Activated naive CD4-positive, alpha-beta T cell treated with anti-CD3 and anti-CD28 coated beads for 36 hours (primary cell): ENCODE data around the gene CD302. TPM values are rescaled to one million over a fixed set of nuclear protein-coding genes. Genes with fewer than 3 reads are reported as not detected.

Source experiments
- CTCF ChIA-PET: fragments of 350-600 bp; sonication (Branson Sonifier 250); formaldehyde crosslinking; loops from one replicate; lab custom pipeline; 2021; ENCODE audit warnings: antibody characterized with exemption; lab: Charles Lee
- DNase-seq: peaks from one replicate; pipeline ENCODE4 v3.0.0-alpha.2; 2020
- H3K27ac Mint-ChIP-seq: one replicate; pipeline ENCODE4 v1.8.0; 2021; ENCODE audit warnings: mild to moderate bottlenecking, mixed read lengths
- H3K27me3 Mint-ChIP-seq: one replicate; pipeline ENCODE4 v1.8.0; 2021; ENCODE audit warnings: low read depth, mixed read lengths
- H3K36me3 Mint-ChIP-seq: one replicate; pipeline ENCODE4 v1.8.0; 2021; ENCODE audit warnings: low read depth, mixed read lengths
- H3K4me1 Mint-ChIP-seq: one replicate; pipeline ENCODE4 v1.8.0; 2021; ENCODE audit warnings: low read depth, mixed read lengths
- H3K4me3 Mint-ChIP-seq: one replicate; pipeline ENCODE4 v1.8.0; 2021; ENCODE audit warnings: mild to moderate bottlenecking, moderate library complexity, mixed read lengths
- H3K9me3 Mint-ChIP-seq: one replicate; pipeline ENCODE4 v1.8.0; 2021; ENCODE audit warnings: mixed read lengths
- intact Hi-C: fragments of 100-400 bp; cut with micrococcal nuclease; formaldehyde crosslinking; loops from one replicate; pipeline ENCODE4 v1.15.1; 2023
- total RNA-seq, 2 experiments: library from RNA; stranded (reverse); gene quantifications; one replicate each; pipeline ENCODE4 v1.2.3, GENCODE V29; 2021

The CD302 gene
- total RNA-seq, 2 experiments from 2014 or later, result 0.35 to 0.48 TPM

- no peaks in the 10 kb centered on the region for H3K27me3 Mint-ChIP-seq
- no peaks in the 10 kb centered on the region for H3K9me3 Mint-ChIP-seq
- H3K4me3 Mint-ChIP-seq, result no peak overlapping the region
- peaks cover 3% of the 10 kb centered on the region for H3K4me1 Mint-ChIP-seq
- no peak for DNase-seq
- H3K27ac Mint-ChIP-seq, result no peak overlapping the region
- CTCF ChIA-PET, result interaction anchor here (0.7 to 1.7 kb wide), 3 partner anchors 49 to 131 kb away, joined by 3 read pairs; no protein-coding TSS in a partner anchor
- intact Hi-C loops, result loop anchor here (5.0 kb wide), 3 partner anchors 159 to 921 kb away; no protein-coding TSS in a partner anchor
- H3K36me3 Mint-ChIP-seq, result peaks cover 41% of the 10 kb centered on the region
Observed at GRCh38 chr2:159808032-159808425, 10.0 kb upstream of the CD302 start.

GRCh38 chr2:159807183-159808031, 9.4 kb upstream of the CD302 start:
- intact Hi-C loops, result loop anchor here (2.0 to 5.0 kb wide), 5 partner anchors 160 to 920 kb away; no protein-coding TSS in a partner anchor
- Mint-ChIP-seq H3K4me1 (peaks cover 6% of the 10 kb centered on the region), H3K36me3 (peaks cover 36% of the 10 kb centered on the region), H3K9me3 (no peaks in the 10 kb centered on the region), H3K27ac (no peak overlapping the region), H3K27me3 (no peaks in the 10 kb centered on the region), H3K4me3 (no peak overlapping the region)
- DNase-seq, result peak; percentile 43
- CTCF ChIA-PET, result interaction anchor here (1.2 to 1.7 kb wide), 2 partner anchors 48 to 132 kb away, joined by 3 read pairs; no protein-coding TSS in a partner anchor

GRCh38 chr2:159804941-159805340, 6.9 kb upstream of the CD302 start:
- Mint-ChIP-seq H3K4me1 (peaks cover 8% of the 10 kb centered on the region), H3K4me3 (no peak overlapping the region), H3K36me3 (peaks cover 27% of the 10 kb centered on the region), H3K9me3 (no peaks in the 10 kb centered on the region), H3K27me3 (no peaks in the 10 kb centered on the region), H3K27ac (no peak overlapping the region)
- intact Hi-C loops, result loop anchor here (5.0 kb wide), 3 partner anchors 162 to 918 kb away; no protein-coding TSS in a partner anchor
- CTCF ChIA-PET, result no interaction called here
- no peak for DNase-seq

GRCh38 chr2:159803235-159803962, 5.4 kb upstream of the CD302 start:
- H3K4me3 Mint-ChIP-seq, result no peak overlapping the region
- DNase-seq, result no peak
- peaks cover 15% of the 10 kb centered on the region for H3K27me3 Mint-ChIP-seq
- CTCF ChIA-PET, result no interaction called here
- H3K27ac Mint-ChIP-seq, result no peak overlapping the region
- H3K36me3 Mint-ChIP-seq, result peaks cover 19% of the 10 kb centered on the region
- H3K4me1 Mint-ChIP-seq, result peaks cover 12% of the 10 kb centered on the region
- H3K9me3 Mint-ChIP-seq, result no peaks in the 10 kb centered on the region
- intact Hi-C loops, result loop anchor here (1.0 to 2.0 kb wide), 3 partner anchors 47 to 117 kb away; no protein-coding TSS in a partner anchor

- no peak overlapping the region for H3K4me3 Mint-ChIP-seq
- H3K9me3 Mint-ChIP-seq, result no peaks in the 10 kb centered on the region
- CTCF ChIA-PET, result no interaction called here
- peaks cover 18% of the 10 kb centered on the region for H3K36me3 Mint-ChIP-seq
- no peak for DNase-seq
- intact Hi-C loops, result loop anchor here (1.0 to 2.0 kb wide), 3 partner anchors 46 to 118 kb away; no protein-coding TSS in a partner anchor
- no peak overlapping the region for H3K27ac Mint-ChIP-seq
- H3K4me1 Mint-ChIP-seq, result peaks cover 13% of the 10 kb centered on the region
- H3K27me3 Mint-ChIP-seq, result peaks cover 17% of the 10 kb centered on the region
Observed at GRCh38 chr2:159802673-159803072, 4.7 kb upstream of the CD302 start.

- no peaks in the 10 kb centered on the region for H3K9me3 Mint-ChIP-seq
- intact Hi-C loops, result no loop called here
- no peak overlapping the region for H3K4me3 Mint-ChIP-seq
- CTCF ChIA-PET, result no interaction called here
- H3K27me3 Mint-ChIP-seq, result peaks cover 29% of the 10 kb centered on the region
- H3K36me3 Mint-ChIP-seq, result peaks cover 3% of the 10 kb centered on the region
- no peak for DNase-seq
- H3K27ac Mint-ChIP-seq, result no peak overlapping the region
- H3K4me1 Mint-ChIP-seq, result peaks cover 17% of the 10 kb centered on the region
Observed at GRCh38 chr2:159799833-159800232, 1.8 kb upstream of the CD302 start.

- CTCF ChIA-PET, result no interaction called here
Observed at GRCh38 chr2:159798376-159798725, 343 bp upstream of the CD302 start.

GRCh38 chr2:159797225-159797542, 824 bp downstream of the CD302 start:
- CTCF ChIA-PET, result interaction anchor here (1.3 kb wide), 1 partner anchor 81 kb away, joined by 3 read pairs; no protein-coding TSS in a partner anchor

More at GRCh38 chr2:159798376-159798725, 343 bp upstream of the CD302 start:
- Mint-ChIP-seq H3K27ac (no peak overlapping the region), H3K4me1 (peaks cover 16% of the 10 kb centered on the region), H3K9me3 (no peaks in the 10 kb centered on the region), H3K4me3 (peak overlapping the region; percentile 14), H3K36me3 (peaks cover 3% of the 10 kb centered on the region), H3K27me3 (peaks cover 29% of the 10 kb centered on the region)
- no peak for DNase-seq
- intact Hi-C loops, result no loop called here

GRCh38 chr2:159795841-159796690, 1.9 kb downstream of the CD302 start:
- Mint-ChIP-seq H3K4me3 (no peak overlapping the region), H3K36me3 (no peaks in the 10 kb centered on the region), H3K4me1 (peaks cover 9% of the 10 kb centered on the region), H3K27ac (no peak overlapping the region), H3K9me3 (no peaks in the 10 kb centered on the region), H3K27me3 (peaks cover 29% of the 10 kb centered on the region)
- intact Hi-C loops, result no loop called here
- CTCF ChIA-PET, result interaction anchor here (0.6 to 1.3 kb wide), 3 partner anchors 80 to 1174 kb away, joined by 3 to 5 read pairs (median 3); no protein-coding TSS in a partner anchor
- no peak for DNase-seq

More at GRCh38 chr2:159797225-159797542, 824 bp downstream of the CD302 start:
- DNase-seq, result no peak
- no peaks in the 10 kb centered on the region for H3K9me3 Mint-ChIP-seq
- H3K27ac Mint-ChIP-seq, result no peak overlapping the region
- peak overlapping the region; percentile 66 for H3K4me3 Mint-ChIP-seq
- intact Hi-C loops, result no loop called here
- peaks cover 29% of the 10 kb centered on the region for H3K27me3 Mint-ChIP-seq
- H3K4me1 Mint-ChIP-seq, result peaks cover 11% of the 10 kb centered on the region
- peaks cover 3% of the 10 kb centered on the region for H3K36me3 Mint-ChIP-seq

- no peak for DNase-seq
- Mint-ChIP-seq H3K9me3 (no peaks in the 10 kb centered on the region), H3K4me3 (no peak overlapping the region), H3K36me3 (no peaks in the 10 kb centered on the region), H3K27me3 (peaks cover 13% of the 10 kb centered on the region), H3K27ac (no peak overlapping the region), H3K4me1 (peaks cover 11% of the 10 kb centered on the region)
- CTCF ChIA-PET, result no interaction called here
- intact Hi-C loops, result no loop called here
Observed at GRCh38 chr2:159793326-159793725, 4.7 kb downstream of the CD302 start.

- H3K27ac Mint-ChIP-seq, result no peak overlapping the region
- intact Hi-C loops, result no loop called here
- no peaks in the 10 kb centered on the region for H3K9me3 Mint-ChIP-seq
- H3K27me3 Mint-ChIP-seq, result peaks cover 12% of the 10 kb centered on the region
- no peak for DNase-seq
- peaks cover 10% of the 10 kb centered on the region for H3K4me1 Mint-ChIP-seq
- H3K36me3 Mint-ChIP-seq, result no peaks in the 10 kb centered on the region
- CTCF ChIA-PET, result interaction anchor here (0.6 to 1.3 kb wide), 2 partner anchors 19 to 103 kb away, joined by 4 read pairs; no protein-coding TSS in a partner anchor
- H3K4me3 Mint-ChIP-seq, result no peak overlapping the region
Observed at GRCh38 chr2:159792599-159792998, 5.4 kb downstream of the CD302 start.
